NCI-H69 (cell line): ENCODE measurements around the gene ZNF629.

ENCODE experiments used
- DNase-seq: peaks from one replicate; lab custom pipeline; 2025; lab: John Stamatoyannopoulos, UW

ZNF629 gene

DNA sequence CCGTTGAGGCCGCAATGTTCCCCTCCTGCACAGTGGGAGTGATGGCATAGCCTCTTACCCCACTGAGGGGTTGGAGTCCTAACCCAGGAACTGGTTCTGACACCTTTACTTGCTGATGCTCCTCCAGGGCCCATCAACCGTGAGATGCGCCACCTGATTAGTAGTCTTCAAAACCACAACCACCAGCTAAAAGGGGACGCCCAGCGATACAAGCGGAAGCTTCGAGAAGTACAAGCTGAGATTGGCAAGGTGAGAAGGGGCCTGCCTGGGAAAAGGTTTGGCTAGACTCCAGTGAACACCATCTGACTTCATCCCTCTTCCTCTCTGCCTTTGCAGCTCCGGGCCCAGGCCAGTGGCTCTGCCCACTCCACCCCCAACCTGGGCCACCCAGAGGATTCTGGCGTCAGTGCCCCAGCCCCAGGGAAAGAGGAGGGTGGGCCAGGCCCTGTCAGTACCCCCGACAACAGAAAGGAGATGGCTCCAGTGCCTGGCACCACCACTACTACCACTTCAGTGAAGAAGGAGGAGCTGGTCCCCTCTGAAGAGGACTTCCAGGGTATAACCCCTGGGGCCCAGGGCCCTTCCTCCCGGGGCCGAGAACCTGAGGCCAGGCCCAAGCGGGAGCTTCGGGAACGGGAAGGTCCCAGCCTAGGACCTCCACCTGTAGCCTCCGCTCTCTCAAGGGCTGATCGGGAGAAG is 19.1 kb downstream of the ZNF629 start:
- no peak for DNase-seq

DNA sequence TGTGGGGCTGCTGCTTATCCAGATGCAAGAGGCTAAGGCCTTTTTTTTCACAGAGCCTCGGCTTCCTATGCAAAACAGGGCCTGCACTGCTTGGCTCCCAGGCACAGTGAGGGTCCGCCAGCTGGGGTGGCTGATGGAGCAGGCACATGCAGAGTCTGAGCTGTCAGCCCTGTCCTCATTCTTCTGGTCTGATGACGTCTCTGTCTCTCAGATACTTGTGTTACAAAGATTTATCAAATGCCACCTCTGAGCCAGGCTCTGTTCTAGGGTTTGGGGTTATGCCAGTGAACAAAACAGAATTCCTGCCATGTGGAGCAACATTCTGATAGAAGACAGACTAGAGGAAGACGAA is 20.1 kb downstream of the ZNF629 start:
- no peak for DNase-seq

DNA sequence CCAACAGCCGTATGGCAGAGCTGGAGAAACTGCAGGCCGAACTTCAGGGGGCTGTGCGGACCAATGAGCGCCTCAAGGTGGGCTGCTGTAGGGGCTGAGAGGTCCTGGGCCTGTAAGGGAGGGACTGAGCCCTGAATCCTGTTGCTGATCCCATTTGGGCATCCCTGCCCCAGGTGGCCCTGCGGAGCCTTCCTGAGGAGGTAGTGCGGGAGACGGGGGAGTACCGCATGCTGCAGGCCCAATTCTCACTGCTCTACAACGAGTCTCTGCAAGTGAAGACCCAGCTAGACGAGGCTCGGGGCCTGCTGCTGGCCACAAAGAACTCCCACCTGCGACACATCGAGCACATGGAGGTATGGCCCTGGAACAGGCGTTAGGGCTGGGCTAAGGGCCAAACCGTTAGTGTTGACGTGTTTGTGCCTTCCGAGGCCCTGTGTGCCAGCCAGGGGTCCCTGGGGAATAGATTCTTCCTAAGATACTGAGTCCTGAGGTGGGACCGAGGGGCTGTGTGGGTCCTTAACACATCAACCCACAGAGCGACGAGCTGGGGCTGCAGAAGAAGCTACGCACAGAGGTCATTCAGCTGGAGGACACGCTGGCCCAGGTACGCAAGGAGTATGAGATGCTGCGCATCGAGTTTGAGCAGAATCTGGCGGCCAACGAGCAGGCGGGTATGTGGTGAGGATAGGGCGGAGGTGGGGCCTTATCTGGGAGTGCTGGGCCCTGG is 20.6 kb downstream of the ZNF629 start:
- DNase-seq = no peak

DNA sequence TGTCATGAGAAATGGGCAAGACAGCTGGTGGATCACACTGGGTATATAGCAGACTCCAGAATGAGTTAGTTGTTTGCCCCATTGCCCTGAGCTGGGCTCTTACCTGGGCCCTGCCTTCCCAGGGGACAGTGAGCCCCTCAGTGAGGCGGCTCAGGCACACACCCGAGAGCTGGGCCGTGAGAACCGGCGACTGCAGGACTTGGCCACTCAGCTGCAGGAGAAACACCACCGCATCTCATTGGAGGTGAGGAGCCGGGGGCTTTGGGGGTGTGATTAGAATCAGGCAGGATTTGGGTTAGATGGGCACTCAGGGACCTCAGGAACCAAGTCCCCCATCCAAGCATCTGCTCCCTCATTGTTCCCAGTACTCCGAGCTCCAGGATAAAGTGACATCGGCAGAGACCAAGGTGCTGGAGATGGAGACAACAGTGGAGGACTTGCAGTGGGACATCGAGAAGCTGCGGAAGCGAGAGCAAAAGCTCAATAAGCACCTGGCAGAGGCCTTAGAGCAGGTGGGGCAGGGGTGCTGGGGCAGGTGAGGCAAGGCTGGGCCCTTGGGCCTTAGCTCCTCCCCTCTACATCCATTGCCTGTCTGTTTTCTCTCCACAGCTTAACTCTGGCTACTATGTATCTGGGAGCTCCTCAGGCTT is 22.1 kb downstream of the ZNF629 start:
- DNase-seq = no peak

DNA sequence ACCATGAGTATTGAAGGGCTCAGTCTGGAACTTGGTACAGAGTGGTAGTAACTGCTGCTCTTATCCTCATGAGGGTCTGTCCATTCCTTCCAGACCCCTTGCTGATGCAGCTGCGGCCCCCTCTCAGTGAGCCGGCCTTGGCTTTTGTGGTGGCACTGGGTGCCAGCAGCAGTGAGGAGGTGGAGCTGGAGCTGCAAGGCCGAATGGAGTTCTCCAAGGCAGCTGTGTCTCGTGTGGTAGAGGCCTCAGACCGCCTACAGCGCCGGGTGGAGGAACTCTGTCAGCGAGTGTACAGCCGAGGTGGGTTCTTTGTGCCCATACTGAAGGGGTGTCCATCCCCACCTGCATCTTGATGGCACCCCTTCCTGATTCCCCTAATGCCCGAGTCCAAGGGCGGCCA is 22.9 kb downstream of the ZNF629 start:
- no peak for DNase-seq

DNA sequence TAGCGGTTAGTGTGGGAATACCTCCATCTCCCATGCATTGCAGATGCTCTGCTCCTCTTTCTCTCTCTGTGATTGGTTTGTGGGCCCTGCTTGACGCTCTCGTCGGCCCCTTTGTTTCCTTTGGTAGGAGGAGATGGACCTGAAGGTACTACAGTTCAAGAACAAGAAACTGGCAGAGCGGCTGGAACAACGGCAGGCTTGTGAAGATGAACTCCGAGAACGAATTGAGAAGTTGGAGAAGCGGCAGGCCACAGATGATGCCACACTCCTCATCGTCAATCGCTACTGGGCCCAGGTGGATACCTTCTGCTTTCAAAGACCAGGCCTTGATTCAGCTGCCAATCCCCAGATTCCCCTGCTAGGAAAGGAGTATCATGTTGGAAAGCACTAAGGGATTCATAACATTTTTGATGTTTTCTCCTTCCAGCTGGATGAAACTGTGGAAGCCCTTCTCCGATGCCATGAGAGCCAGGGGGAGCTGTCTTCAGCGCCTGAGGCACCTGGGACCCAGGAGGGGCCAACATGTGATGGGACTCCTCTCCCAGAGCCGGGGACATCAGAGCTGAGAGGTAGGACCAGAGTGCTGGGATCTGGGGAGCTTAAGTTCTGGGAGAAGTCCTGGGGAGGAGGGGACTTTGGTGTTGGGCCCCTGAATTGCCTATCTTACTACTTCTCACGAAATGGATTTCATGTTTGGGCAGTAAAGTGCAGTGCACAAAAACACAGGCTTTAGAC is 23.8 kb downstream of the ZNF629 start:
- DNase-seq = no peak

DNA sequence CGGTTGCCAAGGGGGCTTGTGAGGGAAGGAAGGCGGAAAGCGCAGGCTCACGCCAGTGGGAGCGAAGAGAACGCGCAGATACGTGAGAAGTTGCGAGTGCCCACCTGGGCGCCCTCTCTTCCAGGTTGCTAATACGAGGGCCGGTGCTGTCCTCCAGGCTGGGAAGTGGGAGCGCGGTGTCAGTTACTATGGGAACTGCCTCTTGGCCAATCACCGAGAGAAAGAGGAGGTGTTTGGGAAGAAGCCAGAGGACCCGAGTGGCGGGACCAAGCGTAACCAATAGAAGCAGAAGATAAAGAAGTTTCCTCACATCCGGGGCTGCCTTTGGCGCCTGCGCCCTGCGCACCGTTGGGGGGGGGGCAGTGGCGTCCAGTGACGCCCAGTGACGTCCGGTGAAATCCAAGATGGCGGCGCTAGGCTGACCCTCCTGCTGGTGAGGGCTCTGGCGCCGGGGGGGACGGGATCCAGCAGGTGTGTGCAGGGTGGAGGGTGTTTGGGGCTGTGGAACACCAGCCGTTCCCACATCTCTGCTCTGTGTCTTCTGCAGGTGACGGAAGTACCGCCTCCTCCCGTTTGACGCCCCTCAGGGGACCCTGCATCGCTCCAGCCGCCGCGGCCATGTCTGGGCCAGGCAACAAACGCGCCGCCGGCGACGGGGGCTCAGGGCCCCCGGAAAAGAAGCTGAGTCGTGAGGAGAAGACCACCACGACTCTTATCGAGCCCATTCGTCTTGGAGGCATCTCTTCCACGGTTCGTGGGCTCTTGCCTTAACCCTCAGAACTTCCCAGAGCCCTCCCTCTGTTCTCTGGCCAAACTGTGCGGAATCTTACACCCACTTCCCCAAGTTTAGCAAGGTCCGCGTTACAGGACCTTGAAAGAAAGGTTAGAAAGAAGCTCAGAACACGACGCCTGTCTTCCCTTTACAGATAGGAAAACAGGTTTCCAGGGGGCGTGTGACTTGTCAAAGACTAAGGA is 24.8 kb downstream of the ZNF629 start, which contains the start of the genes CFAP119 and RNF40:
Gene CFAP119 (minus strand): TSS at position 135 of the 975 bp plus-strand sequence. CDS start 314 bp downstream, outside the sequence.
Gene RNF40 (plus strand): TSS at position 395 of the 975 bp plus-strand sequence. CDS start 224 bp downstream, at position 619.
- DNase-seq = peak; percentile 99

DNA sequence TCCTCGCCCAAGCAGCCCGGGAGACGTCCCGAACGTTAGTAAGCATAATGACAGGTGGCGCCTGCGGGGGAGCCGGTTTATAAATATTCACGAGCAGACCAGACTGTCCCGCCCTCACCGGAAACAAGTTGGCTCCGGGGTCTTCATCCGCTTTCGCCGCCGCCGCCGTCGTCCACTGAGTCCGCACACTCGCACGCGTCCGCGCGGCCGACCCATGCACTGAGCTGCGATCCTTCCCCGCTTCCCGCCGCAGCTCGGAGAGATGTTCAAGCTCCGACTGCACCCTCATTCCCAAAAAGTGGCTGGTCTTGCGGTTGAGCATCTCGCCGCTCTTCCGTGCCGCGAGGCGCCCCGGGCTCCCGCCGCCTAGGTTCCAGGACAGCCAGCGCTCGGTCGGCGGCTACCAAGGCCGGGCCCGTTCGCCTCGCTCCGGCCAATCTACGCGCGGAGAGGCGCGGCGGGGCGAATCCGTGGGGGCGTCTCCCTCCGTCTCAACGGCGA is 25.5 kb downstream of the ZNF629 start:
- peak; percentile 75 for DNase-seq

DNA sequence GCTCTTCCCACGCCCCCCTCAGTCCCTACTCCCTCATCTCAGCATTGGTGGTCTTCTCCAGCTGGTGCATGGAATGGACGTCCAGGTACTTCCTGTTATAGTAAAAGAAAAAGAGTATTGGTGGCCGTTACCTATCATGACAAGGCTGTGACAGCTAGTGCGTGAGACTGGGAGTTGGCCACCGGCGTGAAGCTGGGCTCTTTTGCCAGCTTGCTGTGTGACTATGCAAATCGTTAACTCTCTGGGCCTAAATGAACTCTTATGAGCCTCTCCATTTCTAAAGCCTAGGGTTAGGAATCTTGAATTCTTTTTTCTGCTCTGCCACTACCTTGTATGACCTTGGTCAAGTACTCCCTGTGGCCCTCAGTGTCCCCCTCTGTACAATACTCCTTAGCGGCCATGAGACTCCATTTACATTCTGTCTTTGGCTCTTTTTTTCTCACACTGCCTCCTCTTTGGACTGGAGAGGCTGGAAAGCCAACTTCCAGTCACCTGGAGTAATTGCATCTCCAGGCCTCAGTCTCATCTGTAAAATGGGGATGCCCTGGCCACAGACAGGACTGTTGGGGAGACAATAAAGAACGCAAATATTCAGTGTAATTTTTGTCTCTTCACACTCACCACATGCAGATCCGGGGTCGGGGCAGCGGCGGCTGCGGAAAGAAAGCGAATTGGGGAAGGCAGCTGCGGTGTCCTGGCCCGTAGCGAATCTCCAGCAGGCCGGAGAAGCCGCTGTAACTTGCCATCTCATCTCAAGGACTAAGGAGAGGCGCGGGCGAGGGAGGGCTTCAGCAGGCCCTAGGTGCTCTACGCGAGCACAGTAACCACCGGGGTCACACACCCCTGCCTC is 26.2 kb downstream of the ZNF629 start:
- no peak for DNase-seq

DNA sequence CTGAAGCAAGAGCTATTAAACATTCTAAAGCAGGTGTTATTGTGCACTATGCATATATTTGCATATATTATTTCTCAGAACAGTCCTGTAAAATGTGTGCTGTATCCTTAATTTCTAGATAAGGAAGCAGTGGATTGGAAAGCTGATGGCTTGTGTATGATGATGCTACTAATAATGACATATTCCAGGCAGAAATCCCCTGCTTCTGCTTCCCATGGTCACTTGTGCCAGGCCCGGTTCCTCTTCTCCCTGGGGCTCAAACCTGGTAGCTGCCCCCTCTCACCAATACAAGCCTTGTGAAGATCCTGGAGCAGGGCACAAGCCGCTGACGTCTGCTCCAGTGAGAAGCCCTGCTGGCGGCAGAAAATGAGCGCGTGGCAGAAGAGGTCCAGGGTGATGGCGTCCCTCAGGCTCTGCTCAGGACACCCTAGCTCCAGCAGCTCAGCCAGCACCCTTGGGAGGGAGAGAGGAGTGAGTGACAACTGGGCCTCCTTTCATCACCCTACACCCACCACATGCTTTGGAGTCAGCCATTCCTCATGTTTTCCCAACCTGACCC is 26.9 kb downstream of the ZNF629 start:
- DNase-seq = no peak

DNA sequence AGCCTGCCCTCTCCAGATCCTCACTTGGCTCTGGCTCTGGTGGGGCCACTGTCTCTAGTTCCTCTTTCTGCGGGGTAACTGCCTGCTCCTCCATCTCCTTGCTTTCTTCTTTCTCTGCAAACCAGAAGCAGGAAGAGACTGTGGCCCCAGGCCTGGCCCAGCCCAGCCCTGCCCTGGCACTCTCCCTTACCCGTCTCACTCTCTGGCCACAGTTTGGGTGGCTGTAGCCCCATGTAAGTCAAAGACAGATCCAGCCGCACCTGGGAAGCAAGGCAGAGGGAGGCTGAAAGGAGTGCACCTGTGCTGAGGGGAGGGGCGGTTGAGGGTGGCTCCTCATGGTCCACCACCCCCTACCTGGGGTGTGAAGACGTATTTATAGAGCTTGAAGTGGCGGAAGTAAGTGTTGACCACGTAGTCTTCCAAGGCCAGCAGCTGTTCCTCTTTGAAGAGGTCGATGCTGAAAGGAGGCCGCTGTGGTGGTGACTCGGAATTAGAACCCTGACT is 28.0 kb downstream of the ZNF629 start:
- no peak for DNase-seq

DNA sequence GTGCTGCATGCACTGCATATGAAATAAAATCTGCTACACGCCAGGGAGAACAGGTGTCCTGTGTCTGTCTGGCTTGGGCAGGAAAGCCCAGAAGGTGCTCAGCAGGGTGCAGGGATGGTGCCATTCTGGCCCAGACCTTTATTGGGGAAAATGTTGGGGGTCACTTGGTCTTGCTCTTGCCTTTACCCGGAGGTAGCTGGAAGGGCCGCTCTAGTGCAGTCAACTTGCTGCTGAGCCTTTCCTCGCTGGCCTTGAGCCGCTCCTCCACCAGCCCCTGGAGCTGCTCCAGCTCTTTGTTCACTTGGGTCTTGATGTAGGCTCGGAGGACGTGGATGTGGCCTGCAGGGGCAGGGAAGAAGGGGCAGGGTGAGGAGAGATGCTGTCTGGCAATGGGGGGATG is 29.7 kb downstream of the ZNF629 start:
- DNase-seq = no peak

DNA sequence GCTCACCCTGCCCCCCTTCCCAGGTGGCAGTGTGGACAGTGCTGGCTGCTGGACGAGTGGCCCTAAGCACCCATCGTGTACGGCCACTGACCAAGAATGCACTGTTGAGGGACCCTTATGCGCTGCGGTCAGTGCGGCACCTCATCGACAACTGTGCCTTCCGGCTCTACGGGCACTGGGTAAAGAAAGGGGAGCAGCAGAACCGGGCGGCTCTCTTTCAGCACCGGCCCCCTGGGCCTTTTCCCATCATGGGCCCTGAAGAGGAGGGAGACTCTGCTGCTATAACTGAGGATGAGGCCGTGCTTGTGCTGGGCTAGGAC is 30.3 kb downstream of the ZNF629 start:
- no peak for DNase-seq

DNA sequence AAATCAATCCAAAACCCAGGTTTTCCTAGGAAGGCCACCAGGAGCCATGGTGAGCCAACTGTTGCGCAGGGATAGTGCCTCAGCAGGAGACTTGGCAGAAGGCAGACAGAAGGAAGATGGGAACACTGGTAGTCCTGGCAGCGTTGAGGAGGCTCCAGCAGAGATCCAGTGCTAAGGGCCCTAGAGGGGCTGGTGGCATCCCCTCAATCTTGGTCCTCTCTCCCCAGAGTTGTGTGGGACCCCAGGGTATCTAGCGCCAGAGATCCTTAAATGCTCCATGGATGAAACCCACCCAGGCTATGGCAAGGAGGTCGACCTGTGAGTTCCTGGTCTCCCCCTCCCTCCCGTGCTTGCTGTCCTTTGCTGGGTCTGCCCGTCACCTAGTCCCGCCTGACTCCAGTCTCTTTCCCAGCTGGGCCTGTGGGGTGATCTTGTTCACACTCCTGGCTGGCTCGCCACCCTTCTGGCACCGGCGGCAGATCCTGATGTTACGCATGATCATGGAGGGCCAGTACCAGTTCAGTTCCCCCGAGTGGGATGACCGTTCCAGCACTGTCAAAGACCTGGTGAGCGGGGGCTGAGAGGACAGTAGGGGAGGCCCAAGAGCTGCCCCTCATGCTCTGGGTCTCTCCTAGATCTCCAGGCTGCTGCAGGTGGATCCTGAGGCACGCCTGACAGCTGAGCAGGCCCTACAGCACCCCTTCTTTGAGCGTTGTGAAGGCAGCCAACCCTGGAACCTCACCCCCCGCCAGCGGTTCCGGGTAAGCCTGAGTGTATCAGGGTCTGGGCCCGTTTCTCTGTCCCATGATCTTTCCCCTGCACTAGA is 30.8 kb downstream of the ZNF629 start:
- no peak for DNase-seq

DNA sequence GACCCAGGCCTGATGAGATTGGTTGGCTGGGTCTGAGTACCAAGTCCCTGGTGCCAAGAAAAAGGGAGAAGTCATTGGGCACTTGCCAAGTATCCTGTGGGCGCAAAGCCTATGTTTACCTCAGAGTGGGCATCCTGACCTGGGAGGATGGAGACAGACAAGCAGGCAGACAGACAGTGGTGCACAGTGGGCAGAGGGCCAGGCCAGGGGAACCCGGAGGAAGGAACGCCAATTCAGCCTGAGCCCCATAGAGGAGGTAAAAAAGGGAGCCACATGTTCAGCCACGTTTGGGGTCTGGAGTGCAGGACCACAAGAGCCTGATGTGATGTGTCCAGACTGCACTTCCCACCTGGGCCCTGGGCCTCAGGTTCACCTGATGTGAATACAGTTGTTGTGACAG is 33.4 kb downstream of the ZNF629 start:
- no peak for DNase-seq

DNA sequence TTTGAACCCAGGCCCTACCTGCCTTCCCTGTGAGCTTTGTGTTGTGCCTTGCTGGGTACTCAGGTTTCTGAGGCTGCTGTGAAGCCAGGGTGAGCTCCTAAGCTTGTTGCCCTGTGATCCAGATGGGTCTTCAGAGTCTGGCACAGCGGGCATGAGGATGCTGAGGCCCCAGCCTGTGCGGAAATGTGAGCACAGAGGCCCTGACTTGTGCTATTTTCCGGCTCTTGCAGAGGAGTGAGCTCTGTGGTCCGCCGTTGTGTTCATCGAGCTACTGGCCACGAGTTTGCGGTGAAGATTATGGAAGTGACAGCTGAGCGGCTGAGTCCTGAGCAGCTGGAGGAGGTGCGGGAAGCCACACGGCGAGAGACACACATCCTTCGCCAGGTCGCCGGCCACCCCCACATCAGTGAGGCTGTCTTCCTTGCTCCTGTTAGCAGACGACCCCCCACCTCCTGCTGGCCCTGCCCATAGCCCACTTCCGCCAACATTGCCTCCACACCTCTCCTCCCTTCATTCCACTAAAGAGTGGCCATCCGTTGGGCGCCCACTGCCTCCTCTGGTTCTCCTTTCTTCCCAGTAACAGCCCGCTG is 36.0 kb downstream of the ZNF629 start:
- DNase-seq = no peak

DNA sequence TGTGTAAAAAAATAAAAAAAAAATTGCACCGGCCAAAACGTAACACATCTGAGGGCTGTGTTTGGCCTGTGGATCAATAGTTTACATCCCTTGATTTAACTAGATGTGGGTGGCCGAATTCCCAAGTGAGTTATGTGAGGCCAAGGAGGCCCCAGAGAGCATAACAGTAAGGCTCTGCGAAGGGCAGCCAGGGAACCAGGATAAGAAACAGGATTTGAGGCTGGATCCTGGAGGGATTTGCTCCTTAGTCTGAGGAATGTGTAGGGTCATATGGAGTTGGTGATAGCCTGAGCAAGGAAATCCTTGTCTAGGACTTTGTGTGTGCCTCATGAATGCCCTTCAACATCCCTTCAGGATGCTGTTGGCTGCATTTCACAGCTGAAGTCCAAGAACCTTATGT is 36.8 kb downstream of the ZNF629 start:
- DNase-seq = no peak
